SIG-M5 treated with dmso at 0.1 percent for 504 hours (cell line): ENCODE data around the gene CFL1.

Source experiments
- DNase-seq: peaks from one replicate; lab custom pipeline; 2025; ENCODE audit not compliant: unreplicated experiment; lab: John Stamatoyannopoulos, UW

Gene CFL1

DNA sequence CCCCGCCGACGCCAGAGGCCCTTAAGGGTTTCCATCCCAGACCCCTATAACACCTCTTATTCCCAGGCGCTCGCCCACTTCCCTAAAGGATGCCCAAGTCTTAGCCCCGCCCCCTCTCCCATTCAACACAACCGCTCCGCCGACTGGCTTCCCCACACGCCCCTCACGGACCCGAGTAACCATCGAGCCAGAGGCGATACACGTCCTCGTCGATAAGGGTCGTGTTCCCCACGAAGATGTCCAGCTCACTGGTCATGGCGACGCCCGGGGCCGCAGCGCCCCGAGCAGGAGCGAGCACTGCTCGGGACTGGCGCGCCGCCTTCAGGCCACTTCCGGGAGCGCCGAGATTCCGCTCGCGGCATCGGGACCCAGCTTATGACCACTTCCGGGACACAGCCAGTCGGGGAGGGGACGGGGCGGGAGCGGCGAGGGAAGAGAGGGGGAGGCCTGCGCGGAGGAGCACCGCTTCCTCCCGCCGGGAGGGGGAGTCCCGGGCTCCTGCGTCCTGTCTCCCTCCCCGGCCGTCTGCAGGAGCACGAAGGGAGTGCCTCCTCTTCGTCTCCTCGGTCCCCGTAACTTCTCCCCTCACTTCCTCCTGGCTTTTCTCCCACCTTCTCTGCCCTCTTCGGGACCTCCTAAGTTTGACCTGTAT, 30.3 kb upstream of the CFL1 start, which contains the start of gene FIBP:
Gene FIBP, minus strand, starts transcription at position 309 of the 652 bp plus-strand sequence. Its CDS starts 53 bp downstream, at position 256.
- DNase-seq, result peak; percentile 94

DNA sequence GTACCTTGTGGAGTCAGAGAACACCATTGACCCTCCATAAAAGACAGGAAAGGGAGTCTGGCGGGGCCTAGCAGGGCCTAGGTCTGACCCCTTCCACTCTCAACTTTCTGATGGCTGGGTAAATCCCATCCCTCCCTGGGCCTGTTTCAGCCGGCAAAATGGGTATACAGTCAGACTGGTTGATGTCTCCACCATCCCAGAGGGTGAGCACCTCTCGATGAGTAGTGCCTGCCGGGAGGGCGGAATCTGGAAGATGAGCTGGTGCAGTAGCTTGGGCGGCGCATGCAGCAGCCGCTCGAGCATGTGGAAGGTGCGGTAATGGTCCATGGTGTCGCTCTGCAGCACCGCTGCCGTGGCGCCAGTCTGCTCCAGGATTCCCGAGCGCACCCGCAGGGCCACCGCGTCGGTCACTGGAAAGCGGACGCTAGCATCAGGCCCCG, 29.8 kb upstream of the CFL1 start:
- DNase-seq, result peak; percentile 55

DNA sequence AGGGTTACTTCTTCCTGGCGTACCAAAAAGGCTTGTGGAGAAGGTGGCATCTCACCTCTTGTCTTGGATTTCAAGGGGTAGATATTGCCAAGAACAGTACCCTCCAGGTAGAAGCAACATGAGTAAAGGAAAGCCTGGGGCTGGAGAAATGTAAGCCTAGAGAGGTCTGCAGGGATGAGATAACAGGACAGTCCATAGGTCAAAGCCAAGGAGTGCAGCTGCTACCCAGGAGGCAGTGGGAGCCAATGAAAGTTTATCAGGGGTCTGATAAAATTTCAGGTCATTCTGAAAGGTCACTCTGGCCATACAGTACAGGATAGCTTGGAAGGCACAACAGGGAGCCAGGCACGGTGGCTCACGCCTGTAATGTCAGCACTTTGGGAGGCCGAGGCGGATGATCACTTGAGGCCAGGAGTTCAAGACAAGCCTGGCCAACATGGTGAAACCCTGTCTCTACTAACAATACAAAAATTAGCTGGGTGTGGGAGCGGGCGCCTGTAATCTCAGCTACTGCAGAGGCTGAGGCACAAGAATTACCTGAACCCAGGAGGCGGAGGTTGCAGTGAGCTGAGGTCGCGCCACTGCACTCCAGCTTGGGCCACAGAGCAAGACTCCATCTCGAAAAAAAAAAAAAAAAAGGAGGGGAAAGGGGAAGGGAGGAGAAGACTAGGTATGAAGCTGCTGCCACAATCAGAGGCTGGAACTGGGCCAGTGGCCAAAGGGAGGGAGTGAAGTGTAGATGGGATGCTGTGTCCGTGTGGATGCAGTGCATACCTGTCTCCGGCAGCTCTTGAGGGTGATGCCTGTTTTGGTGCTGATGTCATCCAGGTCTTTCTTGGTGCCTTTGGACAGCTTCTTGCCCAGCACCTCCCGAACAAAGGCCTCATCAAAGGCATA, 29.1 kb upstream of the CFL1 start:
- no peak for DNase-seq

DNA sequence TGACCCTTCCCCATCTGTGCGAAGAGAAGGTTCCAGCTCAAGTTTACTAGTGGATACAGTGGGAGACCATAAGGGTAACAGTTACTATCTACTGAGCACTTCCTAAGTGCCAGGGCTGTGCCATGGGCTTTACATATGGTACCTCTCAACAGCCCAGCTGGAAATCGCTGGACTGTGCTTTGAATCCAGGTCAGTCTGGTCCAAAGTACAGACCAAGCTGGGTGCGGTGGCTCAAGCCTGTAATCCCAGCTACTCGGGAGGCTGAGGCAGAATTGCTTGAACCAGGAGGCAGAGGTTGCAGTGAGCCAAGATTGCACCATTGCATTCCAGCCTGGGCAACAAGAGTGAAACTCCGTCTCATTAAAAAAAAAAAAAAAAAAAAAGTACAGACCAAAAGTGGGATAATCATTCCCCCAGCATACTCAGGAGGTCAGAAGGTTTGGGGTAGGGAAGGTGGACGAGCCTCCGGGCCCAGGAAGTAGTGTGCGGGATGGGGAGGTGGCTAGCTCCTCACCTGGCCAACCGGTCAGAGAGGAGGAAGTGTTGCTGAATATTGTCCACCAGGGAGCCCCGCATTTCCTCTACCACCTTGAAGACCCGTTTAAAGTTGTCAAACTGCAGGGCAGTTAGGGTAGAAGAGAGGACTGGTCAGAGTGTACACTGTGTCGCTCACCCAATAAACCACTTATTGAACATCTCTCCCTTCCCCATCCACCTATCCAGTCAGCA, 28.0 kb upstream of the CFL1 start:
- DNase-seq, result no peak

DNA sequence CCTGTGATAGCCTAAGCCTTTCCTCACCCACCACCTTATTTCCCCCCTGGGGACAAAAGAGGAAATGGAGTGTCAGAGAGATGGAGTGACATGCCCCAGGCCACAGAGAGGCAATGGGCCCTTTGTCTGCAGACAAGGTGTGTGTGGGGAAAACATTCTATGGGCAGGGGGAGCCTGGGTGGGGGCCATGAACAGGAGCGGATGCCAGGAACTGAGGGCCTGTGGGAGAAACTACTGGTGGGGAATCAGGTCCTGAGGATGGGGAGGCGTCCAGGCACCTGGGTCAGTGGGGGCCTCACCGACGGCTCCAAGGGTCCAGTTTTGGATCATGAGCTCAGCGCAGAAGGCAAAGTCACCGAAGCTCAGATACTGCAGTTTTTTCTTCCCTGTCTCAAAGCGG, 27.3 kb upstream of the CFL1 start:
- no peak for DNase-seq

DNA sequence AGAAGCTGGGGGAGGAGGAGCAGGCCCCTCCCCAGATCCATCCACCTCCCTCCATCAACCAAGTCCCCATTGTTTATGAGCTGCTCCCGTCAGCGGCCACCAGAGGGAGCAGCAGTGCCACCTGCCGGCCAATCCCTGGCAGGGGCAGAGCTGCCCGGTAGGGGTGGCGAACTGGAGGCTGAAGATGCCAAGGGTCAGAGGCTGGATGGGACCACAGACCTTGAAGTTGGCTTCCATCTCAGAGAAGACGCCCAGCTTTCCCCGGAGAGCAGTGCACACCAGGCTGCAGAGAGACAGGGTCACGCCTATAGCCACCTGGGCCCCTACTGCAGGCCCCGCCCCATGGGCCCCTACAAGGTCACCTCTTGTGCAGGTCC, 26.7 kb upstream of the CFL1 start:
- peak; percentile 67 for DNase-seq

DNA sequence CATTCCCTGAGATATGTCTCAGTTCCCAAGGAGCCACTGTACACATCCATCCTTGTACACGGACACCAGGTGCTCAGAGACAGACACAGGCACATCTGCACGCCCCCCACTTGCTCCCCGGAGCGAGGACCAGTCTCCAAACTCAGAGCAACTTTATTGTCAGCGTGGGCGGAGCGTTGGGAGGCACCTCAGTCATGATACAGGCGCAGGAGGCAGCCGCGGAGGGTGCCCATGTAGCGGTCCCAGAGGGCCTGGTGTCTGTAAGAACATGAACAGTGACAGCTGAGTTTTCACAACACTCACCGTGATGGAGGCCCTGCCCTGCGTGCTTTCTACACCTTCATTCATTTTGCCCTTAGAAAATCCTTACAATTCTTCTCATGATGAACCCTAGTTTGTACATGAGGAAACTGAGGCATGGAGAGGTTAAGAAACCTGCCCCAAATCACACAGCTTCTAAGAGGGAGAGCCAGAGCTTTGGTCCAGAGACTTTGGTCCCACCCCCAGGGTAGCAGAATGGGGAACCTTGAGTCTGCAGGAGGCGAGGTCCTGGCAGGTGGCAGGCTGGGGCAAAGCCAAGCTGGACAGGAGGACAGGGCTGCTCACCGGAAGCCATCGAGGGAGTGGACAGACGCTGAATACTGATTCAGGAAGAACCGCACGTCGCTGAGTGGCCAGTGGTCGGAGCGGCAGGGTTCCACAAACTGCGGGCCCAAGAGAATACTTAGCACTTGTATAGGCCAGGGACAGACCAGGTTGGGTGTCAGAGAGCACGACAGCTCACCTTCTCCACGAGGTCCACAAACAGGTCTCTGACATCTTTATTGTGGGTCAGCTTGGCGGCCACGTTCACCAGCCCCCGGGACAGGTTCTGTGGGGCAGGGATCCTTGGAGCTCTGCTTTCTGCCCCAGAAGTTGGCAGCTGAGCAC, 26.1 kb upstream of the CFL1 start:
- no peak for DNase-seq

DNA sequence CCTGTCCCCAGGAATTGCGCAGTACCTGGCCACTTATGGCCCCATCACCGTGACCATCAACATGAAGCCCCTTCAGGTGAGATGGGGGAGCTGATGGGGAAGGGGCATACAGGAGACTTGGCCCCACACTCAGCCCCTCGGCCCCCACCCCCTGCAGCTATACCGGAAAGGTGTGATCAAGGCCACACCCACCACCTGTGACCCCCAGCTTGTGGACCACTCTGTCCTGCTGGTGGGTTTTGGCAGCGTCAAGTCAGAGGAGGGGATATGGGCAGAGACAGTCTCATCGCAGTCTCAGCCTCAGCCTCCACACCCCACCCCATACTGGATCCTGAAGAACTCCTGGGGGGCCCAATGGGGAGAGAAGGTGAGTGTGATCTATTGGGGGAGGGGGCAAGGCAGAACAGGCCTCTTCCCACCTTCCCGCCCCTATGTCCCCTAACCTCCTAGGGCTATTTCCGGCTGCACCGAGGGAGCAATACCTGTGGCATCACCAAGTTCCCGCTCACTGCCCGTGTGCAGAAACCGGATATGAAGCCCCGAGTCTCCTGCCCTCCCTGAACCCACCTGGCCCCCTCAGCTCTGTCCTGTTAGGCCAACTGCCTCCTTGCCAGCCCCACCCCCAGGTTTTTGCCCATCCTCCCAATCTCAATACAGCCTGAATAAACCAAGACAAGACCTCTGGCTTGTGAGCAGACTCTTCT, 25.2 kb upstream of the CFL1 start:
- no peak for DNase-seq

DNA sequence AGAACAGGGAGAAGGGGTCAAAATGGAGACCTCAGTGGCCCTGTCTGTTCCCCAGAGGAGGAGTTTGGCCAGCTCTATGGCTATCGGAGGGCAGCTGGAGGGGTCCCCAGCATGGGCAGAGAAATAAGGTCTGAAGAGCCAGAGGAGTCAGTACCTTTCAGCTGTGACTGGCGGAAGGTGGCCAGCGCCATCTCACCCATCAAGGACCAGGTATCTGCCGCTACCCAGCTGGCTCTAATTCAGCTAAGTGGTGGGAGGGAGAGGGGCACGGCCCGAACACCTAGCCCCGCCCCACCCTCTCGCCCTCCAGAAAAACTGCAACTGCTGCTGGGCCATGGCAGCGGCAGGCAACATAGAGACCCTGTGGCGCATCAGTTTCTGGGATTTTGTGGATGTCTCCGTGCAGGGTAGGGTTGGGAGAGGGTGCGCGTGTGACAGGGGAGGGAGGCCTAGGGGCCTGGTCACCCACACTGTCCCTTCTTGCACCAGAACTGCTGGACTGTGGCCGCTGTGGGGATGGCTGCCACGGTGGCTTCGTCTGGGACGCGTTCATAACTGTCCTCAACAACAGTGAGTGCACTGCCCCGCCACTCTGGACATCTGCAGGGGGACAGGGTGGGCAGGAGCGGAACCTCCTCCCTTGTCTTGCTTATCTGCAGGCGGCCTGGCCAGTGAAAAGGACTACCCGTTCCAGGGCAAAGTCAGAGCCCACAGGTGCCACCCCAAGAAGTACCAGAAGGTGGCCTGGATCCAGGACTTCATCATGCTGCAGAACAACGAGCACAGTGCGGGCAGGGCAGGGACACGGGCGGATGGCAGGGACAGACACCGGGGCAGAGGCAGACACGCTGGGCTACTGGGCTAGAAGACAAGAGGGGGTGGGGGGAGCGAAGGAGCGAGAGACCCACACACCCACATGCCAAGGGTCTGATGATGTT, 24.4 kb upstream of the CFL1 start:
- DNase-seq, result no peak

DNA sequence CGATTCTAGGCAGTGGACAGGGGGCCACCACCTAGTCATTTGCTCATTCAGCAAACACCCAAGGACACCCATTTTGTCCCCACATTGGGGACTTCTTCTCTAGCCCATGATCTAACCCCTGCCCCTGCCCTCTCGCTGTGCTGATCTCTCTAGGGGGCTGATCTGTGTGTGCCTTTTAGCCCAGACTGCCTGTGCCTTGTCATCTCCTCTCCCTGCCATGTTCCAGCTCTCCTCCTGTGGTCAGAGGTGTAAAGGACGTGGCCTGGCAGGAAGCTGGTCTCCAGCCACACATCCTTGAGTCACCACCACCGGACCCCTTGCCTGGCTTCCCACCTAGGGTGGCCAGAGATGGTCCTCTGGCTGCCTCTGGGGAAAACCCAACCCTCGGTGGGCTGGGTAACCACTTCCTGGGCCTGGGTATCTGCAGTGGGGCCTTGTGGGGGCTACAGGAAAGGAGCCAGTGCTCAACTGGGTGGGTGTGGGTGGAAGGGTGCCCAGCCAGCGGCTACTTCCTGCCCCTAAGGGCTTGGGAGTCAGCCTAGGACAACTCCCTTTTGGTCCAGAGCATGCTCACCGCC, 23.0 kb upstream of the CFL1 start:
- DNase-seq, result no peak

DNA sequence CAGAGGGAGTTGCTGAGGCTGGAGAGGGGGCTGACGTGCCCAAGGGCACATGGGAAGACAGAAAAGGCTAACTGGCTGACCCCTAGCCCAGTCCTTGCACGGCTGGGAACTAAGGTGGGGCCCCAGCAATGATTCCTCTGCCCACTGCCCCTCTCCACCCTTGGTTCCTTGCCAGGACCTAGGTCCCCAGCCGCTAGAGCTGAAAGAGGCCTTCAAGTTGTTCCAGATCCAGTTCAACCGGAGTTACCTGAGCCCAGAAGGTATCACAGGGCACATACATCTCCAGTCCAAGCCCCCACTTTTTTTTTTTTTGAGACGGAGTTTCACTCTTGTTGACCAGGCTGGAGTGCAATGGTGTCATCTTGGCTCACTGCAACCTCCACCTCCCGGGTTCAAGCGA, 22.0 kb upstream of the CFL1 start:
- DNase-seq, result no peak

DNA sequence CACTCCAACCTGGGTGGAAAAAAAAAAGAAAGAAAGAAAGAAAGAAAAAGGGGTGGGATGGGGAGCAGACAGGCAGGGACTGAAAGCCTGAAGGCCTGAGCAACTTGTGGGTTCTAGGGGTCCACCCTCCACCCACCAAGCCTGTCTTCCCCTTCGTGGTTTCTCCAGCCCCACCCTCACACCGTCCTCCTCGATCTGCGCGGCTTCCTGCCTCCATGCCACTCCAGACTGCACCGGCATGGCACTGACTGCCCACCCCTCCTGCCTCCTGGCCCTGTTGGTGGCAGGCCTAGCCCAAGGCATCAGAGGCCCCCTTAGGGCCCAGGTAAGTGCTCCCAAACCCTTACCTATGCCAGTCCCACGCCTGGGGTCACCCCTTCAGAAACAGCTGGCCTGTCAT, 21.6 kb upstream of the CFL1 start, which contains the start of gene CTSW:
Gene CTSW, plus strand, starts transcription at position 221 of the 400 bp plus-strand sequence. Its CDS starts 18 bp downstream, at position 239.
- DNase-seq, result no peak

DNA sequence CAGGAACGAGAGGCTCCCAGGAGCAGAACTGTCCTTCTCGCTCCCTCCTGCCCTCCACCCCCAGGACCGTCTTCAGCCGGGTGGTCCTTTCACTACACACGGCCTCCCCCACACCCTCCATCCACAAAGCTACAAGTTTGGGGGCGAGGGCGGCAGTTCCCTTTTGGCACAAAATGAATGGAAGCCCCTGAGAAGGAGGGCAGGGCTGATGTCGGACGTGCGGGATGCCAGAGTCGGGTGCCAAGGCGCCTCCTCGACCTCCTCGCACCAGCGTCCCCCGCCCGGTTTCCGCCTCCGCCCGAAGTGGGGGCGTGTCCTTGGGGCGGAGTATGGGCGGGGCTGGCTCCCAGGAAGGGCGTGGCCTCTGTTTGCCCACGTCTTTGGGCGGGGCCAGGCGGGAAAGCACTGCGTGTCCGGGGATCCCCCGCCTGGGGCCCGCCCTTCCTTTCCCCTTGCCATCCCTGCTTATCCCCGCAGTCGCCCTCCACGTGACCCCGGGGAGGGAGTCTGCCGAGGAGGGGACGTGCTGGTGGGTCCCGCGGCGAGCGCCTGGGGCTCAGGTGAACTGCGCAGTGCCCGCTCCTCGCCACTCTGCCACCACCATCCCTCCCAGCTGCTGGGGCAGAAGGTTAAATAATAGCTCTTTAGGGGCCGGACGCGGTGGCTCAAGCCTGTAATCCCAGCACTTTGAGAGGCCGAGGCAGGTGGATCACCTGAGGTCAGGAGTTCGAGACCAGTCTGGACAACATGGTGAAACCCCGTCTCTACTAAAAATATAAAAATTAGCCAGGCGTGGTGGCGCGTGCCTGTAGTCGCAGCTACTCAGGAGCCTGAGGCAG, 15.6 kb upstream of the CFL1 start:
- DNase-seq, result peak; percentile 88

DNA sequence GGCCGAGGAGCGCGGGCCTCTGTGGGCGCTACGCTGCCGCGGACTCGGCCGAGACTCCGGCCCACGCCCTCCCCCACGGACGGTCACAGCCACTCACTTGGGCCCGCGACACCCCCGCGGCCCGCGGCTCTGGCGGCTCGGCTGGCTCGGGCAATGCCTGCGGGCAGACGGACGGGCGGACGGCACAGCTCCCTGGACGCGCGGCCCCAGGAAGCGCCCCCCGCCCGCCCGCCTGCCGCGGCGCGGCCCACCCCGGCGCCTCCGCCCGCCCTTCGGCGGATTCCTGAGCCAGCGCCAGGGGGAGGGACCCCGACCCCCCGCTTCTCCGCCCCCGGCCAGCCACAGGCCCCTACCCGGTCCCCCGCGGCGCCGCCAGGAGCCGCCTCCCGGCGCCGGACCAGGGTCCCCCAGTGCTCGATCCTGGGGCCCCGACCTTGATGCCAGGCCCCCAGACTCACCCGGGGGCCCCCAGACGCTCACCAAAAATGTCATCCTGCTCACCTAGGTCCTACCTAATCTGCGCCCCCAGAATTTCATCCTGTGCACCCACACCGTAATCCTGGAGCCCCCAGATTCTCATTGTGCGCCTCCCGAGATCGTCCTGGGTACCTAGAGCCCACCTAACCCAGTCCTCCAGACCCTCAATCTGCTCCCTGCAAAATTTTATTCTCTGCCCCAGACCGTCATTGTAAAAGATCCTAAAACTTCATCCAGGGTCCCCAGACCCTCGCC, 14.8 kb upstream of the CFL1 start, which contains the start of gene EFEMP2:
Gene EFEMP2, minus strand, starts transcription at position 215 of the 732 bp plus-strand sequence. CDS start 446 bp downstream, outside the sequence.
- no peak for DNase-seq

DNA sequence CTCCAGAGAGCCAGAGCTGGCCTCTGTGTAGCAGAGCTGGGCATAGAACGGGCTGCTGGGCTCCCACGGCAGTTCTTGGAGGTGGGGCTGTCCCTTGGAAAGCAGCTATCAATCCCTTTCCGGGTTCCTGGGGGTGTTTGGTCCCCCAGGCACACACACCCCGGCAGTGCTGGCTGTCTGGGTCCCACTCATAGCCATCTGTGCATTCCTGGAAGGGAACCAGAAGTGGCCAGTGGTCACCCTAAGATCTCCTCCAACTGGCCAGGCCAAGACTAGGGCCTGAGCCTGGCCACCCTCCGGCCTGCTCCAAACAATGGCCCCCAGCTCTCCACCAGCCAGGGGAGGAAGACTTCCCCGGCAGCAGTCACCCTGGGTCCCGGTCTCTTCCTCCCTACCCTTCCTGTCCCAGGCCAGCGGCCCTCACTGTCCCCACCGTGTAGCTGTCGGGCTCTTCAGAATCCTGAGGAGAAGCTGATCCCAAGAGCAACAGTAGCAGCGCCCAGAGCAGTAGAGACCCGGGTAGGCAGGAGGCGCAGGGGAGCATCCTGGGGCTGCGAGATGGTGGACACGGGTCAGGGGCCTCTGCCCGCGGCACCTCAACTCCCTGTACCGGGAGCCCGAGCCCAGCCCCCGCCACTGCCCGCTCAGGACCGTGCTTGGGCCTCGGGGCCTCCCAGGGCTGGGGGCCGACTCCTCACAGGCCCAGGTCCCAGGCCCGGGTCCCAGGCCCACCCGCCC, 14.0 kb upstream of the CFL1 start:
- no peak for DNase-seq
